ENCODE data around the gene HPCA. TPM values are rescaled to one million over a fixed set of nuclear protein-coding genes. Genes with fewer than 3 reads are reported as not detected.

HPCA gene
- total RNA-seq, 2 donors from 2014 or later: 1.6 to 3.0 TPM

DNA sequence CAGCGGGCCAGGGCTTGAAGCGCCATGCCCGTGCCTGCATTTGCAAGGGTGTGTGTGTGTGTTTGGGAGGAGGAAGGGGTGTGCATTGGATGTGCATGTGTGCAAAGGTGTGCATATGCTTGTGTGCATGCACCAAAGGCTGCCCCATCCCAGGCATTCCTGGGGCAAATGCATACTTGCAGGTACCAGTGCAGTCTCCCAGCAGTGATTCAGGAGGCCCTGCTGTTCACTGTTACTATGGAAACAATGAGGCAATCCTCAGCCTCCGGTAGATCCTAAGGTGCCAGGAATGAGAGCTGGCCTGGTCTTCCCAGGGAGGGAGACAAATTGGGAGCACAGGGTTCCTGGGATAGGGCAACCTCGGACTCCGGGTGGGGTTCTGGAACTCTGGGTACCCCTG, 8.1 kb upstream of the HPCA start:
- intact Hi-C loops (cut with DNase I): loop anchor here (5.0 to 10.0 kb wide), 2 partner anchors 53 to 209 kb away; no protein-coding TSS in a partner anchor
- TF ChIP-seq, protein P1, sequence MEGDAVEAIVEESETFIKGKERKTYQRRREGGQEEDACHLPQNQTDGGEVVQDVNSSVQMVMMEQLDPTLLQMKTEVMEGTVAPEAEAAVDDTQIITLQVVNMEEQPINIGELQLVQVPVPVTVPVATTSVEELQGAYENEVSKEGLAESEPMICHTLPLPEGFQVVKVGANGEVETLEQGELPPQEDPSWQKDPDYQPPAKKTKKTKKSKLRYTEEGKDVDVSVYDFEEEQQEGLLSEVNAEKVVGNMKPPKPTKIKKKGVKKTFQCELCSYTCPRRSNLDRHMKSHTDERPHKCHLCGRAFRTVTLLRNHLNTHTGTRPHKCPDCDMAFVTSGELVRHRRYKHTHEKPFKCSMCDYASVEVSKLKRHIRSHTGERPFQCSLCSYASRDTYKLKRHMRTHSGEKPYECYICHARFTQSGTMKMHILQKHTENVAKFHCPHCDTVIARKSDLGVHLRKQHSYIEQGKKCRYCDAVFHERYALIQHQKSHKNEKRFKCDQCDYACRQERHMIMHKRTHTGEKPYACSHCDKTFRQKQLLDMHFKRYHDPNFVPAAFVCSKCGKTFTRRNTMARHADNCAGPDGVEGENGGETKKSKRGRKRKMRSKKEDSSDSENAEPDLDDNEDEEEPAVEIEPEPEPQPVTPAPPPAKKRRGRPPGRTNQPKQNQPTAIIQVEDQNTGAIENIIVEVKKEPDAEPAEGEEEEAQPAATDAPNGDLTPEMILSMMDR (IDR thresholded peaks at IDR 0.05): no peak
- no peak overlapping the region for H3K9ac ChIP-seq (ENCODE audit: low read depth in 2 of 2, low read length in 2 of 2)
- H3K4me3 ChIP-seq: no peak overlapping the region
- H3K9me3 ChIP-seq: no peaks in the 10 kb centered on the region
- no peaks in the 10 kb centered on the region for H3K36me3 ChIP-seq
- DNase-seq: no peak
- no peaks in the 10 kb centered on the region for H3K27me3 ChIP-seq
- H3K4me1 ChIP-seq: no peaks in the 10 kb centered on the region
- H3K27ac ChIP-seq: no peak overlapping the region

DNA sequence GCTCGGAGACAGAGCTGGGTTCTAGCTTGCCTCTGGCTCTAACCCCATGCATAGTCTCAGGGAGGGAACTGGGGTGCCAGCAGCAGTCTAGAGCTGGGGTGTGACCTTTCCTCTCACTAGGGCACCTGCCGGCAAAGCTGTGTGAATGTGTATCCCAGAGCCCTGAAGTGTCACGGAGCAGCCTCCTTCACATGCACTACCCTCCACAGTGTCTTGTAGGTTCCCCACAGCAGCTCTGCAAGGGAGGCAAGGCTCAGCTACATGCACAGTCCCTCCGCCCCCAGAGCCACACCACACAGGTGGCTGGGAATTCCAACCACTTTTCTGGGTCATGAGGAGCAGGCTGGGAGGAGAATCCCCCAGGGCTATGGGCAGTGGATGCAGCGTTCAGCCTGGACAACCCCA, 7.7 kb upstream of the HPCA start:
- no peak for DNase-seq
- no peaks in the 10 kb centered on the region for H3K4me1 ChIP-seq
- TF ChIP-seq, protein P1 (IDR thresholded peaks at IDR 0.05): no peak

DNA sequence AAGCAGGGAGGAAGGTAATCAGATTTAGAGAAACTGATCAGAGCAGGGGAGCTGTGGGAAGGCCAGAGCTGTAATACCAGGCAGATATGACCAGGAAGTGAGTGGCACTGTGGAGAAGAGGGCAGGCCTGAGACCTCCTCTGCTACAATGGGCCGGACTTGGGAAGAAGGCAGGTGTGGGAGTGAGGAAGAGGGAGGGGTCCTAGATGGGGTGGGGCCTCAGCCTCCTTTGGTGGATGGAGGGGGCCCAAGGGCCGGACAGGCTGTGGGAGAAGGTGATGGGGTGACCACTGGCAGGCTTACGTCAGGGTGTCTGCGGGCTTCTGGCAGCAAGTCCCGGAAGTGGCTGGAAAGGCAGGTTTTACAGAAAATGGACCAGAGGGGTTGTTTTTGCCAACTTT, 5.0 kb upstream of the HPCA start:
- intact Hi-C loops (cut with DNase I): no loop called here

More for the DNA sequence above, 7.7 kb upstream of the HPCA start:
- no peak overlapping the region for H3K9ac ChIP-seq (ENCODE audit: low read depth in 2 of 2, low read length in 2 of 2)
- H3K27me3 ChIP-seq: no peaks in the 10 kb centered on the region
- no peak overlapping the region for H3K4me3 ChIP-seq
- no peak overlapping the region for H3K27ac ChIP-seq
- intact Hi-C loops (cut with DNase I): loop anchor here (5.0 to 10.0 kb wide), 2 partner anchors 54 to 209 kb away; no protein-coding TSS in a partner anchor
- H3K9me3 ChIP-seq: no peaks in the 10 kb centered on the region
- no peaks in the 10 kb centered on the region for H3K36me3 ChIP-seq

DNA sequence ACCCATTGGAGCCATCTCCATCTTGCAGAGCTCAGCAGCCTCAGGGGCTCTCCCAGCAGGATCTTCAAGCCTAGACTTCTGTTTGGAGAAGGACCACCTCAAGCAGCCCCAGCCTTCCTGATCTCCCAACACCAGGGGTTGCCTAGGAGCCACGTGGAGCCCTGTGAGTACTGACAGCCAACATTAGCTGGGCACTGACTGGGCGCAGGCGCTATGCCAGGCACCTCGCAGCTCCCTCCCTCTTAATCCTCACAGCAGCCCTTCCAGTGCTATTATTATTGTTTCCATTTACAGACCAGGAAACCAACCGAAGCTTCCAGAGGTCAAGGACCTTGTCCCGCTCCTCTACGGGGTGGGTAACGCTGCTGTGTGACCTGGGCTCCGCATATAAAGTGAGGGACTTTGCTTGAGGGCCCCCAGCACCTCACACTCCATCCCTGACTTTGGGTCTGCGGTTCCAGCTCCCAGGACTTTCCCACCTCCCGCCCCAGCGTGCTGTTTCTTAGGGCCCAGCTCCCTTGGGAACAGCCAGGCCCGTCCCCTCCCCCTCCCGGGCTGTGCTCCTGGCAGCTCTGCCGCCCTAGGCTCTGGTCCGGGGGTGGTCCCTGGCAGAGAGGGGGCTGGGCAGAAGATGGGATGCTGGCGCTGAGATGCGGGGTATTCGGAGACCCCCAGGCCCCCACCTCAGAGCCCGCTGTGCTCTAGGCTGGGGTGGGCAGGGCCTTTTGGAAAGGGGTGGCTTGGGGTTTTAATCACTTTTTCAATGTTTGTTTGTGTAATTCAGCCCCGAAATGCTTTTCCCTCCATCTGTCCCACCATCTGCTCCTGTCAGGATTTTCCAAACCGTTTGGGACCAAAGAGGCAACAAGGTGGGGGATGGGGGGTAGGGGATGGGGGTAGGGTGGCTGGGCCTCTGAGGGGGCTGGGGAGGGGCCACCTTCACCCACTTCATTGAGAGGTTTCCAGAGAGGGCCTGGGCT, 4.1 kb upstream of the HPCA start:
- TF ChIP-seq, protein P1 (IDR thresholded peaks at IDR 0.05): no peak
- Histone ChIP-seq H3K9ac (ENCODE audit: low read depth in 2 of 2, low read length in 2 of 2) (no peak overlapping the region), H3K9me3 (no peaks in the 10 kb centered on the region), H3K27ac (no peak overlapping the region), H3K36me3 (no peaks in the 10 kb centered on the region), H3K4me1 (no peaks in the 10 kb centered on the region), H3K27me3 (peaks cover 15% of the 10 kb centered on the region), H3K4me3 (no peak overlapping the region)
- intact Hi-C loops (cut with DNase I): no loop called here
- DNase-seq: no peak

More for the DNA sequence above, 5.0 kb upstream of the HPCA start:
- no peak for DNase-seq
- Histone ChIP-seq H3K27ac (no peak overlapping the region), H3K4me3 (no peak overlapping the region), H3K9me3 (no peaks in the 10 kb centered on the region), H3K36me3 (no peaks in the 10 kb centered on the region), H3K9ac (ENCODE audit: low read depth in 2 of 2, low read length in 2 of 2) (no peak overlapping the region), H3K4me1 (no peaks in the 10 kb centered on the region), H3K27me3 (peaks cover 6% of the 10 kb centered on the region)
- TF ChIP-seq, protein P1 (IDR thresholded peaks at IDR 0.05): no peak

DNA sequence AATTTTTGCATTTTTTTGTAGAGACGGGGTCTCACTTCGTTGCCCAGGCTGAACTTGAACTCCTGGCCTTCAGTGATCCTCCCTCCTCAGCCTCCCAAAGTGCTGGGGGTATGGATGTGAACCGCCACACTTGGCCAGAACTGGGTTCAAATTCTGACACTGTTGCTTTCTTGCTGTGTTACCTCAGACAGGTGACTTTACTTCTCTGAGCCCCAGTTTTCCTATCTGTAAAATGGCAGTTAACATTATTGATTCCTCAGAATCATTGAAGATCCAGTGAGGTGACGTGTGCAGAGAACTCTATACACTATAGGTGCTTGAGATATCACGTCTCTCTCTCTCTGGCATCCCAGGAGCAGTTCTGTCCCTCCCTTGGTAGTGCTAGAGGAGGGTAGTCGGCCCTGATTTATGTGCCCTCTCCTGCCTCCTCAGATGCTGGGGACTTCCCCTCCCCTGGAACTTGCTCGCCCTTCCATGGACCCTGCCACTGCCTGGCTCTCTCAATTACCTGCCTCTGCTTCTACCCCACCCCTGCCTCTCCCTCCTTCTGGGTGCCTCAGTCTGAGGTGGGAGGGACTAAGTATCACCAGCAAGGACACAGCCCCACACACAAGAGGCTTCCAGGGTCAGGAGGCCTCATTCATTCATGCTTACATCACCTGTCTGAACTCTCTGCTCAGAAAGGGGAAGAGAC, 2.8 kb upstream of the HPCA start:
- Histone ChIP-seq H3K4me3 (no peak overlapping the region), H3K27me3 (peaks cover 17% of the 10 kb centered on the region), H3K9ac (ENCODE audit: low read depth in 2 of 2, low read length in 2 of 2) (no peak overlapping the region), H3K4me1 (no peaks in the 10 kb centered on the region), H3K9me3 (no peaks in the 10 kb centered on the region), H3K27ac (no peak overlapping the region), H3K36me3 (no peaks in the 10 kb centered on the region)
- intact Hi-C loops (cut with DNase I): no loop called here
- no peak for DNase-seq
- TF ChIP-seq, protein P1 (IDR thresholded peaks at IDR 0.05): no peak

All from colonic mucosa (tissue), 4 donors.